HG03575 (cell line): Measurements from ENCODE around the gene PRRG3.

Experiments
- ATAC-seq: cut with Tn5 transposase; IDR thresholded peaks from one replicate; pipeline ENCODE4 v1.9.1; 2021; ENCODE audit not compliant: unreplicated experiment, insufficient number of reproducible peaks, low FRiP score; ENCODE audit errors: extremely low read depth

PRRG3 gene

GRCh38 chrX:151736685-151737084 lies 41.4 kb downstream of the PRRG3 start:
- ATAC-seq = no peak

- no peak for ATAC-seq
These were observed 42.2 kb downstream of the PRRG3 start for GRCh38 chrX:151737494-151737893.

DNA sequence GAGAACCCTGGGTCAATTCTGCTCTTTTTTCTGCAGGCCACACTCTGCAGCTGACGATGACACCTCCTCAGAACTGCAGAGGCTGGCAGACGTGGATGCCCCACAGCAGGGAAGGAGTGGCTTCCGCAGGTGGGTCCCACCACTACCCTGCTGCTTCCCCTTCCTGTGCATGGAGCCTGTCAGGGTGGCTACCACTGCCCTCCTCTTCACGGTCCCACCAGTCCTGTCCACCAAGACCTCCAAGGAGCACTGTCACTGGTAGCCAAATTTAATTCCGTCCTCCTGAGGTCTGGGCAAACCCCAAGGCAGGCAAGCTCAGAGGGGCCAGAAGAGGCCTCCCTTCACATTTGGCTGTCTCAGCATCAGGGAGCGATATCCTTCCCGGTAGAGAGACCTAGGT lies 43.5 kb downstream of the PRRG3 start:
- ATAC-seq = no peak

DNA sequence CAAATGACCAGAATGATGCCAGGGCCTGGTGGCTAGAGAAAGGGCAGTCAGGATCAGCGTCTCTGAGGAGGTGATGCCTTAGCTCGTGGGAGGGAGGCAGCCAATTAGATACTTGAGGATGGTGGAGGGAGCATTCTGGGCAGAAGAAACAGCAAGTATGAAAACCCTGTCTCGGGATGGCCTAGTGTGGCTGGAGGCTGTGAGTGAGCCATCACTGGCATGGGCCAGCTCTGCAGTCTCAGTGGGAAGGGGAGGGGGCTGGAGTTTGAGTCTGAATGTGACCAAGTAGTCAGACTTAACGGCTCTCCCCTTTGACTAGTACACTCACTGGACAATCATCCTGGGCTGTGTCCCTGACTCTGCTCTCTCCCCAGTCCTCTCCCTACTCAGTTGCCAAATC lies 46.3 kb downstream of the PRRG3 start:
- ATAC-seq = no peak

- ATAC-seq = no peak
These were observed 47.1 kb downstream of the PRRG3 start for GRCh38 chrX:151742311-151742710.

DNA sequence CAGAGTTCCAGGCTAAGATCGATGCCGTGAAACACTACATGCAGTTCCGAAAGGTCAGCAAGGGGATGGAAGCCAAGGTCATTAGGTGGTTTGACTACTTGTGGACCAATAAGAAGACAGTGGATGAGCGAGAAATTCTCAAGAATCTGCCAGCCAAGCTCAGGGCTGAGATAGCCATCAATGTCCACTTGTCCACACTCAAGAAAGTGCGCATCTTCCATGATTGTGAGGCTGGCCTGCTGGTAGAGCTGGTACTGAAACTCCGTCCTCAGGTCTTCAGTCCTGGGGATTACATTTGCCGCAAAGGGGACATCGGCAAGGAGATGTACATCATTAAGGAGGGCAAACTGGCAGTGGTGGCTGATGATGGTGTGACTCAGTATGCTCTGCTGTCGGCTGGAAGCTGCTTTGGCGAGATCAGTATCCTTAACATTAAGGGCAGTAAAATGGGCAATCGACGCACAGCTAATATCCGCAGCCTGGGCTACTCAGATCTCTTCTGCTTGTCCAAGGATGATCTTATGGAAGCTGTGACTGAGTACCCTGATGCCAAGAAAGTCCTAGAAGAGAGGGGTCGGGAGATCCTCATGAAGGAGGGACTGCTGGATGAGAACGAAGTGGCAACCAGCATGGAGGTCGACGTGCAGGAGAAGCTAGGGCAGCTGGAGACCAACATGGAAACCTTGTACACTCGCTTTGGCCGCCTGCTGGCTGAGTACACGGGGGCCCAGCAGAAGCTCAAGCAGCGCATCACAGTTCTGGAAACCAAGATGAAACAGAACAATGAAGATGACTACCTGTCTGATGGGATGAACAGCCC lies 48.6 kb downstream of the PRRG3 start:
- no peak for ATAC-seq

DNA sequence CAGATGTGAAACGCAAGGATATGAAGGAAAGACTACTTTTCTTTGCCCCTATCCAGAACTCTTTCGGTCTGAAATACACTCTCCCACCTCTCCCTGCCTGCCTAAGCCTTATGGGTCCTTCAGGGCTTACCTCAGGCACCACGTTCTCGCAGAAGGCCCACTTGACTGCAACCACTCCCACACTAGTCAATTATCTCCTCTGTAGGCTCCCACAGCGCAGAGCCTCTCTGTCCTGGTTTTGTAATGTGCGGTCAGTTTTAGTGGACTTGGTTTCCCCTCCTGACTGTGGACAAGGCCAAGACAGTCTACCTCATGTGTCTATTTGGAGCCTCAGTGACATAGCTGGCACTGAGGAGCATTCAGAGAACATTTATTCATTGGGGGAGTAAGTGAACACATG lies 50.4 kb downstream of the PRRG3 start:
- no peak for ATAC-seq

GRCh38 chrX:151746502-151746901 lies 51.2 kb downstream of the PRRG3 start:
- no peak for ATAC-seq

- ATAC-seq = no peak
These were observed 55.3 kb downstream of the PRRG3 start for GRCh38 chrX:151750511-151750910.

GRCh38 chrX:151752847-151753246 lies 57.6 kb downstream of the PRRG3 start:
- ATAC-seq = no peak

DNA sequence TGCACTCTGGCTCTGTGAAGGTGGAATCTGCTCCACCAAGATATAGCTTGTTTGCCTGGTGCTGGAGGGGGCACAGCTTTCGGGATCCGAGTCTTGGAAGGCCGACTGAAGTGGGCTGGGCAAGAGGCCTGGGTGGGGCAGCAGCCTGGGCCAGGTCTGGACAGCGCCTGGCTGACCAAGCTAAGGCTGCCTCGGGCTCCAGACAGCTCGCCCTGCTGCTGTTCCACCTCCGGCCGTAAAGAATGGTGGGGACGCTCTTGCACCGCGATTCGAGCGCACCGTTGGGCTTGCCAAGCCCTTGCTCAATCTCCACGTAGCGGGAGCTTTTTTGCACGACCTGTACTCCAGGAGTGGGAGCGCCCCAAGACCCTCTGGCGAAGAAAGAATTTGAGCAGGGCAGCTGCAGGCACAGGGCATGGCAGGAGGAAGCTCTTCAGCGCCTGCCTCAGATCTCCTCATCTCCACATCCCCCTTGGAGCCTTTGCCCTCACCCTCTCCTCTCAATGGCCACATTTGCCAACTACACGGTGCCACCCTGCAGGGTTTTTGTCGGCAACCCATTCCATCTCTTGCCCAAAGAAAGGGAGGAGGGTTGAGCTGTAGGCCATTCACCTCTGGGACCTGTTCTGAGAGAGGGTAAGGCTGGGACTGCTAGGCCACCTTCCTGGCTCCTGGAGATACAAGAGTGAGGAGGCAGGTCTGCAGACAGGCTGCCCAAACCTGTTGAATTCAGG lies 58.2 kb downstream of the PRRG3 start:
- no peak for ATAC-seq

DNA sequence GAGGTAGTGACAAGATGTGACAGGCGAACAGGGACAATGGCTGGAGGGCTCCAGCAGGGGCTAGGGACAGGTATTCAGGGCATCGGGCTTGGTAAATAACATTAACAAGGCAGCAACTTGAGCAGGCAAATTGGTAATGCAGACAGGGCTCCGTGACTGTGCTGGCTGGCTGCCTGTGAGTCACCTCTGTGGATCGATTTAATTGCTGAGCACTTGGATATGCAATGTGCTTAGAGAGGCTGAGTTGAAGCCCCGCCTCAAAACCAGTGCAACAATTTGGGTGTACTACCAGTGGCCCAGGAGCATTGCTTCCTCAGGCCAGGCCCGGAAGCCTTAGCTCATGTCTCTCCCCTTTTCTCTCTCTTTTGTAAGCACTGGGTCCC lies 58.8 kb downstream of the PRRG3 start:
- no peak for ATAC-seq

DNA sequence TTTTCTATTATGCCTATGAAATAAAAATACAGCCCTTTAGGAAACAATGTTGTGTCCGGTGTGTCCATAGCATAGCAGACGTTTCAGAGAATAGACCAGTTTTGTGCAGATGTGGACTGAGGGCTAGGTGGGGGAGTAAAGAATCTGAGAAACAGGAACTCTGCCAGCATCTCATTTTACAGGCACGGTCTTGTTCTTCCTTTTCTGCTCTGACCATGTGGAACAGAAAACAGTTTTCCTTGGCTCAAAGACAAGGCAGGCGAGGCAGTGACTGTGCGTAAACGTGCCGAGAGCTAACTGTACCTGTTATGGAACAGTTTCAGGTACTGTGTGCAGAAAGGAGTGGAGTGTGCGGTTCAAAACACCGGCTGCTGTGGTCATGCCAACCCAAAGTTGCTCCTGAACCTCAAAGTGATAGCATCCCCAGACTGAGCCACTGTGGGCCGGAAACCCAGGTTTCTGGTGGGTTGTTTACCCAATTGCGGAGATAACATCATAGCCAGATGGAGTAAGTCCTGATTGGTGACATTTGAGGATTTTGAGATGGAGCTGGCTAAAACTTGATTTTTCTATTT lies 59.5 kb downstream of the PRRG3 start:
- ATAC-seq = no peak
